HG03045 (cell line): Measurements from ENCODE around the gene CACNG3.
"Not testable (repeated sequence)": the region's sequence is repeated elsewhere in the genome, so short reads cannot be mapped to it uniquely, and the experiment has no call there.

ENCODE experiments used
- ATAC-seq: cut with Tn5 transposase; IDR thresholded peaks from one replicate; pipeline ENCODE4 v1.9.1; 2021; ENCODE audit warnings: mild to moderate bottlenecking, moderate library complexity; ENCODE audit not compliant: unreplicated experiment

CACNG3 gene

DNA sequence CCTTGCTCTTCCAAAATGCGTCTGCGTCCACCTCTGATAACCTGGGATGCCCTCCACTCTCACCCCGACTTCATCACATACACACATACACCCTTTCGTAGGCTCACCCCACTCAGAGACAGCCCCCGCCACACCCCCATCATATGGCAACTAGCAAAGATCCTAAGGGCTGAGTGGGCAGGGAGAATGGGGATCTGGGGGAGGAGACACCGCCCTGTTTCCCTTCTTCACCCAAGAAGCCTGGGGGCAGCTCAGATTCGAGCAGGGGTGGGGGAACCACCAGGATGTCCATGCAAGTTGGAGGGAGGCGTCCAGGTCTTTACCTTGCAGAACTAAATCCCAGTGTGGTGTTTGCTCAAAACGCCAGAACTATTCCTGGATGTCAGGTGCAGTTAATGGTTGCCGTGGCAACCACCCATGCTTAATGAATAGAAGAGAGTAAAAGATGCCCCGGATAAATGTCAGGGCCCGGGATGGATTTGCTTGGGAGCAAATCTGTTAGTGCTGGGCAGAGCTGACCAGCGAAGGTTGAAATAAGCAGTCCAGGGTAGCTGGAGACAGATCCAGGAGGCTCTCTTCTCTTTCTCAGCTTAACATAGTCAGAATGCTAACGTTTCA lies 72.8 kb downstream of the CACNG3 start:
- no peak for ATAC-seq

DNA sequence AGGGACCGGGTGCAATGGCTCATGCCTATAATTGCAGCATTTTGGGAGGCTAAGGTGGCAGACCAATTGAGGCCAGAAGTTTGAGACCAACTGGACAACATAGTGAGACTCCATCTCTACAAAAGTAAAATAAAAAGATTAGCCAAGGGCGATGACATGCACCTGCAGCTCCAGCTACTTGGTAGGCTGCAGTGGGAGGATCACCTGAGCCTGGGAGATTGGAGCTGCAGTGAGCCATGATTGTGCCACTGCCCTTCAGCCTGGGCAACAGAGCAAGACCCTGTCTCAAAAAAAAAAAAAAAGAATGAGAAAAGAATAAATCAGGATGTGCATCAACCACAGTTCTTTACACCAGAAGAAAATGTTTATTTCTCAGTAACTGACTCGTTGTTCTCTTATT lies 76.0 kb downstream of the CACNG3 start:
- ATAC-seq = no peak

DNA sequence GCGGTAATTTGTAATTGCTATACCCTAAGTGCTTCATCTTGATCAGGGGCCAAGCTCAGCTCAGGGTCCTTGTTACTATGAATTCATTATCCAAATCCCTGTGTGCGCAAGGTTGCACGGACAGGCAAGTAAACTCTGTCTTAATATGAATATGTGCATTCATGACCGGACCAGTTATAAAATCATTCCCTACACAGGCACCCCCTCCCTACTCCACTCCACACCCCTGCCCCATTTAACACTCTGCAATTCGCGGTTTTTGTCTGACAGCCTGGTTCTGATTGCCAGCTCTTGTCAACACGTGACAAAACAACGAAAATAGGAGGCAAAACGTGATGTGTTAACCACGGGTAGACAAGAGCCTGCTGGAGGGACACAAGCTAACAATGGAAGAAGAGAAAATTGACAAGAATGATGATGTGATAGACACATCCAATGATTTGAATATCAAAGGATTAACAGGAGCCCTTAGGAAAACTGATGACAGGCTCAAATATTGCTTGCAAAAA lies 76.5 kb downstream of the CACNG3 start:
- ATAC-seq = no peak

DNA sequence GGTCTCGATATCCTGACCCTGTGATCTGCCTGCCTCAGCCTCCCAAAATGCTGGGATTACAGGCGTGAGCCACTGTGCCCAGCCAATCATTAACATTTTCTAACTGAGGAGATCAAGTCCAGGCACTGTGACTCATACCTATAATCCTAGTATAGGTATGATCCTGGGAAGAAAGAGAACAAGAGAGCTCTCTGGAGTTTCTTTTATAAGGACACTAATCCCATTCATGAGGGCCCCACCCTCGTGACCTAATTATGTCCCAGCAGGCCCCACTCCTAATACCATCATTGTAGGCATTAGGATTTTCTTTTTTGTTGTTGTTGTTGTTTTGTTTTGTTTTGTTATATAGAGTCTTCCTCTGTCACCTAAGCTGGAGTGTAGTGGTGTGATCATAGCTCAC lies 80.4 kb downstream of the CACNG3 start:
- ATAC-seq = no peak

DNA sequence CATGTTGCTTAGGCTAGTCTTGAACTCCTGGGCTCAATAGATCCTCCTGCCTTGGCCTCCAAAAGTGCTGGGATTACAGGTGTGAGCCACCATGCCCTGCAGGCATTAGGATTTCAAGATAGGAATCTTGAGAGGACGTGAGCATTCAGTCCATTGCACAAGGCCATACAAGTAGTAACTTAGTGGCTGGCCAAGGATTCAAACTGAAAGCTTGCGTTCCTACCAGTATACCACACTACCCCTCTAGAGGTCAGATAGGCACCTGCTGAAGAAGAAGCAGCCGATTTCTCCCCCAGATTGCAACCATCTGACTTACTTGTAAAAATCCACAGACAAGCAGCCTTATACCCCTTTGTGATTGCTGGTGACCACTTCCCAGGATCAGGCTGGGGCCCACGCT lies 80.9 kb downstream of the CACNG3 start:
- ATAC-seq = no peak

DNA sequence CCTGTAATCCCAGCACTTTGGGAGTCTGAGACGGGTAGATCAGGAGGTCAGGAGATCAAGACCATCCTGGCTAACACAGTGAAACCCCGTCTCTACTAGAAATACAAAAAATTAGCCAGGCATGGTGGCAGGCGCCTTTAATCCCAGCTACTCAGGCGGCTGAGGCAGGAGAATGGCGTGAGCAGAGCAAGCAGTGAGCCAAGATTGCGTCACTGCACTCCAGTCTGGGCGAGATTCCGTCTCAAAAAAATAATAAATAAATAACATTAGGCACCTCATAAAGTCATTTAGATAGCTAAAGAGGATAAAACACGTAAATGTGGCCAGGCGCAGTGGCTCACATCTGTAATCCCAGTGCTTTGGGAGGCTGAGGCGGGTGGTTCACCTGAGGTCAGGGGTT lies 87.7 kb downstream of the CACNG3 start:
- ATAC-seq = not testable (repeated sequence)

DNA sequence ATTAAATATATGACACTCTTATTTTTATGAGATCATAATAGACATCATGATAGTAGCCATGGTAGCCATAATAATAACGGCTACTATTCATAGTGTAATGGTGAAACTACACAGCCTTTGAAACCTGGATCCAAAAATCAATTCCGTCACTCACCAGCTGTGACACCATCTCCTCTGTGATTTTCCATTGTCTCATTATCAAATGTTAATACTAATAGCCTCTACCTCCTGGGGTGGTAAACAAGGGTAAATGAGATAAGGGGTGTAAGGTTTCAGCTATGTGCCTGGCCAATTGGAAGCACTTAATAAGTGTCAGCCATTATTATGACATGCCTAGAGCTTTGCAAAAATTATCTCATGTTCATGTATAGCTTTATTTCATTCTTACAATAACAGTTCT lies 88.6 kb downstream of the CACNG3 start:
- ATAC-seq = no peak

DNA sequence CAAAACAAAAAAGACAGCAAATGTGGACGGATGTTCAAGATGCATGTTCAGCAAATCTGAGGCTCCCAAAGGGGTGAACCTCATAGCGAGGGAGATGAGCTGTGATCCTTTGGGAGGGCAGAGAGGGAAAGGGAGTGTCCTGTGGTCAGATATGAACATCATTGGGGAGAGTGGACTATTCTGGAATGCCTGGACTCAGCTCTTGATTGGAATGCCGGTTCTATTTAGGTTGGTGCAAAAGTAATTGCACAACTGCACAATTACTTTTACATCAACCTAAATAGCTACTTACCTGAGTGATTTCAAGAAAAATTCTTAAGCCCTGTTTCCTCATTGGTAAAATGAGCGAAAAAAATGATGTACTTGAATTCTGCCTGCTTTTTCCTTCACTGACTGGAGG lies 89.6 kb downstream of the CACNG3 start:
- no peak for ATAC-seq

DNA sequence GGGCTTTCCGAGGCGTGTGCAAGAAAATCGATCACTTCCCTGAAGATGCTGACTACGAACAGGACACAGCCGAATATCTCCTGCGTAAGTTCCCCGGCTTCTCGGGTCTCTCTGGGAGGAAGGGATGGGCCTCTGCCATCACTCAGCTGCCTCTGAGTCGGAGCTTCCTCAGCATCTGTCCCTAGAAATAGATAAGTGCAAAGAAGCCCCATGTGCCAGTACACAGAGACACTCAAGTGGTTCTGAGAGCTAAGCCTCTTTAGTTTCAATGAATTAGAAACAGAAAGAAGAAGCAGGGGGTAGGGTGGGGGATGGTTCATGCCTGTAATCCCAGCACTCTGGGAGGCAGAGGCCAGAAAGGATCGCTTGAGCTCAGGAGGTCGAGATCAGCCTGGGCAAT lies 90.6 kb downstream of the CACNG3 start:
- ATAC-seq = no peak

DNA sequence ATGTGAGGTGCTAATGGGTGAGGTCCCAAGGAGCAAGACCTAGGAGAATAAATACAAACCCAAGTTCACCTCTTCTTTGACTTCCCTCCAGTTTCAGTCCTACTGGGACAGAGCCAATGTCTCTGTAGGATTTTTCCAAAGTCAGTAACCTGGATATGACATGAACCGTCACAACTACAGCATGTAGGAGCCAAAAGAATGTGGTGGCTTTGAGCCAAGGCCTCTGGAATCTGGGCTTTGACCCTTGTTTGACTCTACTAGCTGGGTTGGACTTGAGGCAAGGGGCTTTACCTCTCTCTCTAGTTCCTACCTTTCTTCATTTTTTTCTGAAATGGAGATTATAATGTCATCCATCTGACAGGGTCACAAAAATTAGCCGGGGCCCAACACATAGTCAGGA lies 91.4 kb downstream of the CACNG3 start:
- ATAC-seq = no peak

DNA sequence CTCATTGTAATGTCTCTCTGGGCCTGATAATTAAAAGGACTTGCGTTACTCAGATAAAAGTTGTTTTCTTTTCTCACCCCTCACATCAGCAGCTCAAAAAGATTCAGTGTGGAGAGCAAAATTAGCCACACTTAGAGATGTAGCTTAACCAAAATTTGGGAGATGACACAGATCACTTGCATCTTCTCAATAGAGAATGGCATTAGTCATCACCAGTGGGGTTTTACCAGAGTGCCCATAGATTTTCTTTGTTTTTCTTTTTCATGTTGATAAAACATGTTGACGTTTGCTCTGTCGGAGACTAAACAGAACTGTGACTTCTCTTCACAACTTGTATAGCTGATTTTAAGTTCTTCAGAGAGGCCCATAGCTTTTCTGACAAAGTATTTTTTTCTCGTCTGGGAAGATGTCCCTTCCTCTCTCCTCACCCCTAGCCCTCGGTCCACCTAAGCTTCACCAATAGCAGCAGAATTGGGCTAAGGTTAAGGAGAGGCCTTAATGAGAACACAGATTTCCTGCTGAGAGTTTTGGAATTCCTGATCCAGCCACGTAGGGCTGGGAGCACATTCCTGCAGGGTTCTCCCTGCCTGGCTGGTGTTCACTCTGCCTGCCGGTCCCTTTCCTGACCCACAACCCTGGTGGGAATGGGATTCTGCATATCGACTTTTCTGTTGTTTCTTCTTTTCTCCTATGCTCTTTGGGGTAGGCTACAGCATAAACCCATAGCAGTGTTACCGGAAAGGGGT lies 92.6 kb downstream of the CACNG3 start:
- no peak for ATAC-seq

DNA sequence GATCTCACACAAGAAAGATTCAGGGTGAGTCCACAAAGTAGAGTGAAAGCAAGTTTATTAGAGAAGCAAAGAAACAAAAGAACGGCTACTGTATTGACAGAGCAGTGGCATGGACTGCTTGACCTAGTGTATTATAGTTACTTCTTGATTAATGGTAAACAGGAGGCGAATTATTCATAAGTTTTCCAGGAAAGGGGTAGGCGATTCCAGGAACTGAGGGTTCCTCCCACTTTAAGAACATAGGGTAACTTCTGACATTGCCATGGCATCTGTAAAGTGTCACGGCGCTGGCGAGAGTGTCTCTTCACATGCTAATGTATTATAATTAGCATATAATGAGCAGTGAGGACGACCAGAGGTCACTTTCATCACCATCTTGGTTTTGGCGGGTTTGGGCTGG lies 93.2 kb downstream of the CACNG3 start:
- ATAC-seq = no peak

DNA sequence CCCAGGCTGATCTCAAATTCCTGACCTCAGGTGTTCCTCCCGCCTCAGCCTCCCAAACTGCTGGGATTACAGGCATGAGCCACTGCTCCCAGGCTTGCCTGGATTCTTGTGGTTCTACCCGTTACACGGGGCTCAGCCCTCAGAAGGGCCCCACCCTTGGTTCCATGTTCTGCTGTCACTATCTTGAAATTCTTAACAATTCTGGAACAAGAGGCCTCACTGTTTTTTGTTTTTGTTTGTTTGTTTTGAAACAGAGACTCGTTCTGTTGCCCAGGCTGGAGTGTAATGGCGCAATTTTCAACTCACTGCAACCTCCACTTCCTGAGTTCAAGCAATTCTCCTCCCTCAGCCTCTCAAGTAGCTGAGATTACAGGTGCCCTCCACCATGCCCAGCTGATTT lies 96.6 kb downstream of the CACNG3 start:
- no peak for ATAC-seq

DNA sequence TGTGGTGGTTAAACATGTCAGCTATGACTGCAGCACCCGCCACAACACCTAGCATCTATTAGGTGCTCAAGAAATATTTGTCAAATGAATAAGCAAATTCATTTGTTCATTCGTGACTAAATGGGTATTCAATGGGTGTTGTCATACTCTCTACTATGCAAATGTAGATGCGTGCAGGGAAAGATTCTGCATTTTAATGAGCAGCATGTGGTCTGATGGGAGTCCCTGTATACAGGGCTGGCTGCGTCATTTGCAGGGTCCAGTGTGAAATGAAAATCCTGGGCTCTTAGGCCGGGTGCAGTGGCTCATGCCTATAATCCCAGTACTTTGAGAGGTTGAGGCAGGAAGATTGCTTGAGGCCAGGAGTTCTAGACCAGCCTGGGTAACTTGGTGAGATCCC lies 97.5 kb downstream of the CACNG3 start:
- no peak for ATAC-seq

DNA sequence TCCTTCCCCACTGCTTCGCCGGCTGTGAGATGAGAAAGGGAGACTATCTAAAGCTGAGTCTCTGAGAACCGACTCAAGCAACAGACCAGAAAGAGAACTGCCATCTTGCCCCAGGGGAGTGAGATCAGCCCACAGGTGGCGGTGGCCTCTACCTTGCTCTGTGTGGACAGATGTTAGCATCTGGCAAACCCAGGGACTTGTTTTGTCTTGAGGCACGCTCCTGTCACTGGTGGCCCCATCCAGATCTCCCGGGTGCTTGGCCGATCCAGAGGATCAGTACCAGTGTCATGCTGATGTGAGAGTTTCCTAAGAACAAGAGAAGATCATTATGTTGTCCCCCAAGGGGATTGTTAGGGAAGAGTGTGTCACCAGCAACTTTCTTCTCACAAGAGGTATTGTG lies 101.4 kb downstream of the CACNG3 start:
- no peak for ATAC-seq

DNA sequence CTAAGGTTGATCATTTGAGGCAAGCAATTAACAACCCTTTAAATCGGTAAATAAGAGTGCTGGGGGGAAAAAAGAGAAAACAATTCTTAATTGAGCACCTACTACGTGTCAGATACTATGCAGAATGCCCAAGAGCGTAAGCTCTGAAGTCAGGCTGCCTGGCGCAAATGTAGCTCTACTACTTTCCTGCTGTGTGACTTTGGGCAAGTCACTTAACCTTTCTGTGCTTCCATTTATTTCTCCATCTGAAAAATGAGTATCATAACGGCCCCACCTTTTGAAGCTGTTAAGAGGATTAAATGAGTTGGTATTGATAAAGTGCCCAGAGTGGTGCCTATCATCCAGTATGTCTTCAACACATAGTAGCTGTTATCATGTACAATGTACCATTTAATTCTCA lies 102.0 kb downstream of the CACNG3 start:
- ATAC-seq = no peak

DNA sequence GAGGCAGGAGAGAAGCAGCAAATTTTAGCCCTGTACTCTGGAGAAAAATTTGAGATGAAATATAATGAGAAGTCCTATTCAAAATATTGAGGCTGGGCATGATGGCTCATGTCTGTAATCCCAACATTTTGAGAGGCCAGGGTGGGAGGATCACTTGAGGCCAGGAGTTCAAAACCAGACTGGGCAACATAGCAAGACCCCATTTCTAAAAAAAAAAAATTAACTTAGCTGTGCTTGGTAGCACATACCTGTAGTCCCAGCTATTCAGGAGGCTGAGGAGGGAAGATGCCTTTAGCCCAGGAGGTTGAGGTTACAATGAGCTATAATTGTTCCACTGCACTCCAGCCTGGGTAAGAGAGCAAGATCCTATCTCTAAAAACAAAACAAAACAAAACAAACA lies 103.4 kb downstream of the CACNG3 start:
- ATAC-seq = no peak

DNA sequence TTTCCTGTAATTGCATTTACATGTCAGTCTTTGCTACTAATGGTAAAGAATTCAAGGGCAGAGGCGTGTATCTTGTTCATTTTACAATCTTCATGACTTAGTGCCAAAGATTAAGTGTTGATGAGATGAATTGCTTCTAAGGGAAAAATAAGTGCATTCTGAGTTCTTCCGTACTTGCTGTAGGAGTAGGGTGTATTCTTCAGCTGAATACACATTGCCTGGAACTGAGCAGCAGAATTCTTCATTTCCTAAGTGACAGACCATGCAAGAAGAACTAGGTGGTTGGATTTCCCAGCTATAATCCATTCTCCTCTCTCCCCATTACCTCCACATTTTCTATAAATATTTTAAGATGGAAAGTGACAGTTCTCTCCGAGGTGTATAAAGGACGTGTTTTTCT lies 104.8 kb downstream of the CACNG3 start:
- no peak for ATAC-seq

DNA sequence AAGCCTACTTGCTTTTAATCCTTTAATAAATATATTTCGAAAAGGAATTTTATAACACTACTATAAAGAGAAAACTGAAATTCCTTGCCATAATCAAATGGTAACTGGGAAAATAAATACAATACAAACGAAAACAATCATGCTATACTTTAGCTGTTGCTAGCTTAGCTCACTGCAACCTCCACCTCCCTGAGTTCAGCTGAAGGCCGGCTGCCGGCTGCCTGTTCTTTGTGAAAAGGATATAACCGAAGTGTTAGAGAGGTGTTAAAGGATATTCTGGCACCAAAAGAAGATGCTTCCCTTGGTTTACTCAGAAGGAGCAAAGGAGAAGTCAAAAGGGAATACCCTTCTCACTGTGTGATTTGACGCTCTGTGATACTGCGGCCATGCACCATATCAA lies 108.5 kb downstream of the CACNG3 start:
- ATAC-seq = no peak

DNA sequence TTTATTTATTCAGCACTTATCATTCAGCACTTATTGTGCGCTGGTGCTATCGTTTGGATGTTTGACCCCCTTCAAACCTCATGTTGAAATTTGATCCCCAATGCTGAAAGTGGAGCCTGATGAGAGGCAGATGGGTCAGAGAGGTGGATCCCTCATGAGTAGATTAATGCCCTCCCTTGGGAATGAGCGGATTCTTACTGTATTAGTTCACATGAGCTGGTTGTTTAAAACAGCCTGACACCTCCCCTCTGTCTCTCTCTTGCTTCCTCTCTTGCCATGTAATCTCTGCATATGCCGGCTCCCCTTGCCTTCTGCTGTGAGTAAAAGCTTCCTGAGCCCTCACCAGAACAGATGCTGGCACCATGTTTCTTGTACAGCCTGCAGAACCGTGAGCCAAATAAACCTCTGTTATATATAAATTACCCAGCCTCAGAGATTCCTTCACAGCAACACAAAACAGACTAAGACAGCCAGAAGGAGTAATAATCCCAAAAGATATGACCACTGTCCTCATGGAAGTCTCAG lies 111.1 kb downstream of the CACNG3 start:
- no peak for ATAC-seq

DNA sequence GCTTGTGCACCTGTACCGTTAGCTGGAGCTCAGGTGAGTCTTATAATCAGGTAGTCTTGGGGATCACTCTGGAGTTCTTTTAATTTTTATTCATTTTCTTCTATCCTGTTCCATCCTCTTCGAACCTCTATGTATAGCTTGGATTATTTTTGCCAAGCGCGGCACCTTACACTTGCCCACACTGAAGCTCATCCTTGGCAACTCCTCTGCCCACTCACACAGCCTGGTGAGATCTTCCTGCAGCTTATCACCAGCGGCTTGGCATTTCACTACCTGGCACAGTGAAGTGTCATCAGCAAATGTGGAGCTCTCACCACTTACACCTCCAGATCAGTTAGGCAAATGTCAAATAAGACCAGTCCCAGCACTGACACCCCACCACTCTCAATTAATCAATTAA lies 116.7 kb downstream of the CACNG3 start:
- no peak for ATAC-seq

DNA sequence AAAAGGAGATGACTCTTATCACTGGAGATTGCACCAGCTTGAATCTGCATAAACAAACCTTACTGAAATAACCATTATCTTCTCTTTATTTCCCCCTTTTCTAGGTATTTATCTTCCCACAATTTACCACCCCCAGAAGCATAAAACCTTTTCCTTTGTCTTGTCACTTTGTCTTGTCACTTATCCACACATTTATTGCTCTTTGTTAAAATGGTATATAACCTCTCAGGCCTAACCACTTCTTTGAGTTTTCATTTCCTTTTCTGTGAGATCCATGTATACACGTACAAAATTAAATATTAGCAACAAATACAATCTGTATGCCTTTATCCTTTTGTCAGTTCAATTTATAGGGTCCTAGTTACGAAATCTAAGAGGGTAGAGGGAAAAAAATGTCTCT lies 122.9 kb downstream of the CACNG3 start:
- ATAC-seq = no peak
